Measurements from ENCODE around the gene CLEC4C. TPM values are rescaled to one million over a fixed set of nuclear protein-coding genes. Genes with fewer than 3 reads are reported as not detected.

The CLEC4C gene
- total and polyA plus RNA-seq, 2 donors (not counting 3 experiments of a cell fraction or from before 2014, with no cell fraction given), result not detected

DNA sequence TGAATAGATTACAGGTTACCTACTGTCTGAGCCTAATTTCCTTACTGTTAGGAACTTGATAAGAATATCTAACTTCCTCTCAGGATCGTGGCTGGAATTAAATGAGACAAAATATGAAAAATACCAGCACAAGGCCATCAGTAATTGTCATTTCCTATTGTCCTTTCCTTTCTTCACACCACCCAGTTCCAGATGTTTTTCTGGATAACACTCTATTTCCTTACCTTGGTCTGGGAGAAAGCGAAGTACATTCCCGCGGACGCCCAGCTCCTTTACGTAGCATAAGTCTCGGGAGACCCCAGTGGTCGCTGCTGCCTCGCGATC, 52.0 kb downstream of the CLEC4C start:
- H2AFZ ChIP-seq (ENCODE audit: low read depth, low read length), result no peak overlapping the region
- H3K4me2 ChIP-seq (ENCODE audit: insufficient read depth, low read length), result peak overlapping the region; percentile 26
- H4K20me1 ChIP-seq (replicated peaks; ENCODE audit: control insufficient read depth, extremely low read depth, insufficient read depth, low read length), result no peaks in the 10 kb centered on the region
- H3K79me2 ChIP-seq (ENCODE audit: control insufficient read depth, insufficient read depth, low read length), result no peaks in the 10 kb centered on the region
- BruUV-seq (replicated peaks), result TSS peak; percentile 59
- no peak for TF ChIP-seq FOS (IDR thresholded peaks at IDR 0.05; ENCODE audit: borderline replicate concordance, insufficient read depth, low read length)
- TF ChIP-seq, protein P1, sequence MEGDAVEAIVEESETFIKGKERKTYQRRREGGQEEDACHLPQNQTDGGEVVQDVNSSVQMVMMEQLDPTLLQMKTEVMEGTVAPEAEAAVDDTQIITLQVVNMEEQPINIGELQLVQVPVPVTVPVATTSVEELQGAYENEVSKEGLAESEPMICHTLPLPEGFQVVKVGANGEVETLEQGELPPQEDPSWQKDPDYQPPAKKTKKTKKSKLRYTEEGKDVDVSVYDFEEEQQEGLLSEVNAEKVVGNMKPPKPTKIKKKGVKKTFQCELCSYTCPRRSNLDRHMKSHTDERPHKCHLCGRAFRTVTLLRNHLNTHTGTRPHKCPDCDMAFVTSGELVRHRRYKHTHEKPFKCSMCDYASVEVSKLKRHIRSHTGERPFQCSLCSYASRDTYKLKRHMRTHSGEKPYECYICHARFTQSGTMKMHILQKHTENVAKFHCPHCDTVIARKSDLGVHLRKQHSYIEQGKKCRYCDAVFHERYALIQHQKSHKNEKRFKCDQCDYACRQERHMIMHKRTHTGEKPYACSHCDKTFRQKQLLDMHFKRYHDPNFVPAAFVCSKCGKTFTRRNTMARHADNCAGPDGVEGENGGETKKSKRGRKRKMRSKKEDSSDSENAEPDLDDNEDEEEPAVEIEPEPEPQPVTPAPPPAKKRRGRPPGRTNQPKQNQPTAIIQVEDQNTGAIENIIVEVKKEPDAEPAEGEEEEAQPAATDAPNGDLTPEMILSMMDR (IDR thresholded peaks at IDR 0.05; ENCODE audit: extremely low read depth in 1 of 2, insufficient read depth in 1 of 2, low read depth in 1 of 2, low read length in 2 of 2), result no peak
- TF ChIP-seq POLR2A (IDR thresholded peaks at IDR 0.05; ENCODE audit: low read depth, low read length), result peak; percentile 48
- TF ChIP-seq MYC (IDR thresholded peaks at IDR 0.05; ENCODE audit: low read depth, low read length), result no peak
- no peak for TF ChIP-seq EZH2 (IDR thresholded peaks at IDR 0.05; ENCODE audit: borderline replicate concordance, low read depth, low read length, severe bottlenecking)
- peak; percentile 20 for TF ChIP-seq JUN (IDR thresholded peaks at IDR 0.05; ENCODE audit: borderline replicate concordance, insufficient read depth, insufficient read length, low read depth)
- TF ChIP-seq GATA2 (IDR thresholded peaks at IDR 0.05; ENCODE audit: insufficient read depth, insufficient read length, low read depth, low read length), result peak; percentile 64
- TF ChIP-seq POLR2AphosphoS5 (IDR thresholded peaks at IDR 0.05; ENCODE audit: insufficient read depth, low read depth, low read length), result no peak
- TF ChIP-seq, protein P2, sequence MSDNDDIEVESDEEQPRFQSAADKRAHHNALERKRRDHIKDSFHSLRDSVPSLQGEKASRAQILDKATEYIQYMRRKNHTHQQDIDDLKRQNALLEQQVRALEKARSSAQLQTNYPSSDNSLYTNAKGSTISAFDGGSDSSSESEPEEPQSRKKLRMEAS (IDR thresholded peaks at IDR 0.05; ENCODE audit: insufficient read depth, insufficient read length), result no peak
- DNase-seq (ENCODE audit: low read depth, low spot score), result peak; percentile 94
- H3K36me3 ChIP-seq (ENCODE audit: control insufficient read depth in 2 of 2, extremely low read depth in 1 of 2, insufficient read depth in 2 of 2, low read length in 2 of 2), result no peaks in the 10 kb centered on the region
- dilution Hi-C loops (cut with MboI; ENCODE audit: extremely low pct_ligation_motif_present, low sequenced_read_pairs) (no loop called here), intact Hi-C loops (cut with micrococcal nuclease) (loop anchor here (1.0 kb wide), 1 partner anchor 18 kb away; no protein-coding TSS in a partner anchor)
- ChIA-PET POLR2A (interaction anchor here (0.7 to 1.2 kb wide), 2 partner anchors 19 to 112 kb away, joined by 3 read pairs; no protein-coding TSS in a partner anchor), CTCF (interaction anchor here (1.0 to 2.3 kb wide), 7 partner anchors 11 to 345 kb away, joined by 3 to 15 read pairs (median 4); no protein-coding TSS in a partner anchor)
- H3K27ac ChIP-seq (ENCODE audit: insufficient read depth, low read depth, low read length), result peak overlapping the region; percentile 82
- FAIRE-seq, result no peak
- H3K9me3 ChIP-seq (replicated peaks; ENCODE audit: control insufficient read depth, insufficient read depth, low read length), result no peaks in the 10 kb centered on the region
- peaks cover 16% of the 10 kb centered on the region for H3K4me1 ChIP-seq (ENCODE audit: control insufficient read depth, extremely low read depth, insufficient read depth, low read length)
- peak overlapping the region; percentile 64 for H3K9ac ChIP-seq (replicated peaks; ENCODE audit: extremely low read depth, insufficient read depth, low read length)
- H3K4me3 ChIP-seq (replicated peaks in 1 of 3; ENCODE audit: insufficient read depth in 1 of 3, low read depth in 1 of 3, low read length in 3 of 3), result peak overlapping the region in 1 of 3 experiments; percentile 21
- H3K27me3 ChIP-seq (ENCODE audit: control insufficient read depth in 2 of 2, insufficient read depth in 2 of 2, low read length in 2 of 2), result no peaks in the 10 kb centered on the region
- H3K9me1 ChIP-seq (replicated peaks; ENCODE audit: control insufficient read depth, extremely low read depth, insufficient read depth, low read length), result no peaks in the 10 kb centered on the region
